Measurements from ENCODE around the gene FRMD4A.

Gene FRMD4A

GRCh38 chr10:14192746-14193145 lies 138.0 kb downstream of the FRMD4A start:
- in situ Hi-C loops (cut with MboI; ENCODE audit: low sequenced_read_pairs) = no loop called here

- in situ Hi-C loops (cut with MboI; ENCODE audit: low sequenced_read_pairs) = no loop called here
Measured at GRCh38 chr10:14191871-14192270, 138.9 kb downstream of the FRMD4A start.

- in situ Hi-C loops (cut with MboI; ENCODE audit: low sequenced_read_pairs) = no loop called here
Measured at GRCh38 chr10:14191407-14191806, 139.3 kb downstream of the FRMD4A start.

DNA sequence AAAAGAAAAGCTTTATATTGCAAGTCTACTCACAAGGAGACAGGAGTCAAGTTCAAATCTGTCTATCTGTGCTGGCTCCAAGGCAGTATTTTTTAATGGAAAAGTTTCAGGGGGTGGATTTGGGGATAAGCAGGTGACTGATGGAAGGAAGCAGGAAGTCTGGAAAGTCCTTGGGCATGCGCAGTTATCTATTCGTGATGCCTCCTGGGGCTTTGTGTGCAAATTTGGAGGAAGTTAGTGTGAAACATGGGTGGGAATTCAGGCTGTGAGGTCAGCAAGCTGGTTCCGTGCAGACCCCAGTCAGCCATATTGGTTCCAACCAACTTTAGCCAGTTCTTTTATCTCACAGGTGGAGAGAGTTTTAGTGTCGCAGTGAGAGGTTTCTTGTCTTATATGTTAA lies 140.0 kb downstream of the FRMD4A start:
- in situ Hi-C loops (cut with MboI; ENCODE audit: low sequenced_read_pairs) = no loop called here

DNA sequence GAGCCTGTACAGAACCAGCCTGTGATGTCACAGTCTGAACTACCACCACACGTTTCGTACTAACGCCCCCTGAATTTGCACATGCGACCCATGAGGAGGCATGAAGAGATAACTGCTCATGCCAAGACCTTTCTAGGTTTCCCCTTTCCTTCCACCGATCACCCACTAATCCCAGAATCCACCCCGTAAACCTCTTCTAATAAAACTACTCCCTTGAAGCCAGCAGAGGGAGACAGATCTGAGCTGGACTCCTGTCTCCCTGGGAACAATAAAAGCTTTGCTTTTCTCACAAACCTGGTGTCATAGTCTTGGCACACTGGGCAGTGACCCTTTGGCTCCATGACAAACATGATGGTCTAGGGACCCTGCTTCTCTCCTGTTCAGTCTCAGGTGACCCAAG lies 144.5 kb downstream of the FRMD4A start:
- in situ Hi-C loops (cut with MboI; ENCODE audit: low sequenced_read_pairs) = no loop called here

DNA sequence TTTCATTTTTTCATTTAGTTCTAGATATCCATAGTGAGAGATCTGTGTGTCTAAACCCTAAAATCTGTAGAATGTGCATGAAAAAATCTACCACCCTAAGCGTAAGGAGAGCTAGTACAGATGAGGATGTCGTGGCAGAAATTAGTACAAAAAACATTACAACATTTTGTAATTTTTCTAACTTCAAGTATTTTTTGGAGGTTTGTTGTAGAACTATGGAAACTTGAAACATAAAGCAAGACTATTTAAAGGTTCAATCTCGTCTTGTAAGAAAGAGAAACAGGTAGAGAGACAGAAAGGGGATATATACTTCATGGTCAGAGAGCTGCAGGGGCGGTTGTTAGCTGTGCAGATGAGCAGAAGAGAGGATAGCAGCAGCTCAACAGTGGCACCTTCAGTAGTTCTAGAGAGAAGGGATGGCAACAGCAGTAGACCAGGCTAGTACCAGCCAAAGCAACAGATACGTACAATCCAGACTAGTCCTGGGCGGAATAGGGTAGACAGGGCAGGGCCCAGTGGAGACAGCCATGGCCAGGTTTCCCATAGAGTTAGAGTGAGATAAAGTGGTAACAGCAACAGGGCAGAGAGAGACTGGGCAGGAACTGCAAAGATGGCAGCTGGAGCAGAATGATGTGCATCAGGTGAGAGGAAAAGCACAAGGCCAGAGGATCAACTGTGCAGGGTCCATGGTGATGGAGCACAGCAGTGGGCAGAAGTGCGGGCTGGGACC lies 145.2 kb downstream of the FRMD4A start:
- in situ Hi-C loops (cut with MboI; ENCODE audit: low sequenced_read_pairs) = no loop called here

GRCh38 chr10:14184841-14185315 lies 145.8 kb downstream of the FRMD4A start:
- in situ Hi-C loops (cut with MboI; ENCODE audit: low sequenced_read_pairs) = no loop called here

- in situ Hi-C loops (cut with MboI; ENCODE audit: low sequenced_read_pairs) = no loop called here
Measured at GRCh38 chr10:14182781-14183180, 147.9 kb downstream of the FRMD4A start.

DNA sequence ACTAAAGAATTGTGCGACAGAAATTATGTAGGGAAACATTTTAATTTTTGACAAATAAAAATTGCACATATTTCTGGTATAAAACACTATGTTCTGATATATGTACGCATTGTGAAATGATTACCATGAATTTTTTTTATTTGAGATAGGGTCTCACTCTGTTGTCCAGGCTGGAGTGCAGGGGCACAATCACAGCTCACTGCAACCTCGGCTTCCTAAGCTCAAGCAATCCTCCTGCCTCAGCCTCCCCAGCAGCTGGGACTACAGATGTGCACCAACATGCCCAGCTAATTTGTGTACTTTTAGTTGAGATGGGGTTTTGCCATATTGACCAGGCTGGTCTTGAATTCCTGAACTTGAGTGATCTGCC lies 149.2 kb downstream of the FRMD4A start:
- in situ Hi-C loops (cut with MboI; ENCODE audit: low sequenced_read_pairs) = no loop called here

GRCh38 chr10:14180911-14181566 lies 149.7 kb downstream of the FRMD4A start:
- in situ Hi-C loops (cut with MboI; ENCODE audit: low sequenced_read_pairs) = no loop called here

- in situ Hi-C loops (cut with MboI; ENCODE audit: low sequenced_read_pairs) = no loop called here
Measured at GRCh38 chr10:14179251-14179650, 151.5 kb downstream of the FRMD4A start.

DNA sequence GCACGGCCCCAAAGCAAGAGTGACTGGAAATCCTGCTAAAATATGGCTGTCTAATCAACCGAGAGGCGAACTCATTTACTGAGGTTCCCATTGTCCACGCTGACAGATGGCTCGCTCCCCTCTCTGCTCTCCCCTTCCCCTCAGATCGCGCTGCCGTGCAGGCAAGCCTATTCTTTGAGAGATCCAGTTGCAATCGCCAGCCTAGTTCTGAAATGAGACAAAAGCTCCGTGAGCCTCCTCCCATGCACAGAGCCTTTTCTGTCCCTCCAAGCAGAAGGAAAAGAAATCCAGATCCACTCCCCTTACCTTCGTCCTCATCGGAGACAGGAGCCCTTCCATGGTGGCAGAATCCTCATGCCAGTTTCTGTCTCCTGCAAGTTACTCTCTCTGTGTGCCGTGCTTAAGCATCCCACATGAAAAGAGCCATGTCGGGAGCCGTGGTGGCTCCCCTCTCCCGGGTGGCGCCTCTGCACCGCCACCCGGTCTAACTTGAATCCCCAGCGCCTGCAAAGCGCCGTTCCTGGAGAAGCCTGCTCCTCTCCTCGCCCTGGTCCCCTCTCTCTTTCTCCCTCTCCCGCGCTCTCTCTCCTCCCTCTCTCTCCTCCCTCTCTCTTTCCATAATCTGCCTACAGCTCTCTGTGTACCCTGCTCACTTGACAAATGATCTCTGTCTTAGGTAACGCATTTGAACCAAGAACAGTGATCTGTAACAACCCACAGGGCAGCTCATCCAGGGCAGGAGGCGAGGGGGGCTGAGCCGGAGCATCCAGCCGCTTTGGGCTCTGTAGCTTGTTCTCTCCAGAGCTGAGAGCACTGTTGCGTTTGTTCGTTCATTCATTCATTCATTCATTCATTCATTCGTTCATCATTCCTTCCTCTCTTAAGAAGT lies 156.8 kb downstream of the FRMD4A start:
- in situ Hi-C loops (cut with MboI; ENCODE audit: low sequenced_read_pairs) = no loop called here

DNA sequence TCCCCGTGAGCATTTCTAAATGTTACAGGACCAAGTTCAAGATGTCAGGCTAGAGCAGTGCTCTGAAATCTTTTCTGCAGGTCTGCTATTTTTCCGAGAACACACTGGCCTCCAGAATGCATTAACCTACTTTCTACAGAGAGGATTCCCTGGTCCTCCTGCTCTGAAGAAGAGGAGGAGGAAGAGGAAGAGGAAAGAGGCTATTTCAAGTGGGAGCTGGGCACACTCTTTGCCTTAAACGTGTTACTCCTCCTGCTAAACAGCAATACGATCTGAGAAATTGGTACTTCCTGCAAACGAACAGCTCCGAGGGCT lies 157.4 kb downstream of the FRMD4A start:
- in situ Hi-C loops (cut with MboI; ENCODE audit: low sequenced_read_pairs) = no loop called here

- in situ Hi-C loops (cut with MboI; ENCODE audit: low sequenced_read_pairs) = no loop called here
Measured at GRCh38 chr10:14172336-14172950, 158.3 kb downstream of the FRMD4A start.

DNA sequence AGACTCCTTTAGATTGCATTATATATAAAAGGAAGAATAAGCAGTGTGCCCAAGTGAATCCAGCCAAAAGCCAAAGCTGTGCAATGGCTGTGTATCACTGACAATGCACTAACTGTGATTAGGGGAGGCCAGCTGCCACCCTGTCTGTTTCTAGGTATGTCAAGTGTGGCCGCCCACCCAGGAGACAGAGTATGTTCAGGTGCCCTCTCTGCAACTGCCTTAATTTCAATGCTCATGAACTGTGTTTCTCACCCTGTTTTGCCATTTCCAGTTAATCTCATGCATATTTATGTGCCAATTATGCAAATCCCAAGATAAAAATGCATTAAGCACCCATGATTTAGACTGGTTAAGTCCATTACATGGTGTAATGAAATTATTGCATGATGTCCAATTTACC lies 159.4 kb downstream of the FRMD4A start:
- in situ Hi-C loops (cut with MboI; ENCODE audit: low sequenced_read_pairs) = no loop called here

GRCh38 chr10:14163377-14164086 lies 167.2 kb downstream of the FRMD4A start:
- in situ Hi-C loops (cut with MboI; ENCODE audit: low sequenced_read_pairs) = no loop called here

DNA sequence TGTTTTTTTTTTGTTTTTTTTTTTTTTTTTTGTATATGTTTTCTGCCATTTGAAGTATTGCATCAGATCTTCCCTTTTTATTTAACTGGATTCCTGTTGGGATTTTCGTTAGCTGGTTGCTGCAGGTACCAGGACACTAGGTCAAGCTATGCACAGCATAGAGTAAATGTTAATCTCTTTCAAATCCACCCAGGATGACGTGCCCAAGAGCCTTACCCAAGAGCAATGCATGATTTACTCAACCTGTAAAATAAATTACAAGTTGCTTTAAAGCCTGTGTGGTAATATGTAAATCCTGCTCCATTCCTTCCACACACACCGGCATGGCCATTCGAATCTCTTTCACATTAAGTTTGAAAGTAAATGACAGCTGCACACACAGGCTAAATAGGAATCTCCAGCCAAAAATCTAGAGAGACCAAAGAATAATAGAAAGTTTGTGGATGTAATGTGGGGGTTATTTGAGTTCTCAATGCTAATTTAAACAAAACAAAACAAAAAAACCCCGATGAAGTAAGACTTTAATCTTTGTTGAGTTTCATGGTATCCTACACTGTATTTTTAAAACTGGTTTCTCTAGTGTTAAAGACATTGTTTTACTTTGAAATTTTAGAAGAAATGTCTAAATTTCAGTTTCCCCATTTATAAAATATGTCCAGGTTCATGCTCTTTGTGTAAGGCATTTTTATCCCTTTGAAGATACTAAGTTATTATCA lies 167.9 kb downstream of the FRMD4A start:
- in situ Hi-C loops (cut with MboI; ENCODE audit: low sequenced_read_pairs) = no loop called here

GRCh38 chr10:14162061-14162460 lies 168.7 kb downstream of the FRMD4A start:
- in situ Hi-C loops (cut with MboI; ENCODE audit: low sequenced_read_pairs) = no loop called here

DNA sequence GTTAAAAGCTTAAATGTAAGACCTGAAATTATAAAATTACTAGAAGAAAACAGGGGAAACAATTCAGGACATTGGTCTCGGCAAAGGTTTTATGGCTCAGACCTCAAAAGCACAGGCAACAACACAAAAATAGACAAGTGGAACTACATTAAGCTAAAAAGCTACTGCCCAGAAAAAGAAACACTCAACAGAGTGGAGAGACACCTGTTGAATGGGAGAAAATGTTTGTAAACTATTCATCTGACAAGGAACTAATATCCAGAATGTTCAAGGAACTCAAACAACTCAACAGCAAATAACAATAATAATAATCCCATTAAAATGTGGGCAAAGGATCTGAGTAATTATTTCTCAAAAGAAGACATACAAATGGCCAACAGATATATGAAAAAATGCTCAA lies 170.4 kb downstream of the FRMD4A start:
- in situ Hi-C loops (cut with MboI; ENCODE audit: low sequenced_read_pairs) = no loop called here

- in situ Hi-C loops (cut with MboI; ENCODE audit: low sequenced_read_pairs) = no loop called here
Measured at GRCh38 chr10:14158575-14158974, 172.1 kb downstream of the FRMD4A start.

All from hTERT RPE-1 (cell line).